ENCODE data around the gene PATE2.

PATE2 gene

DNA sequence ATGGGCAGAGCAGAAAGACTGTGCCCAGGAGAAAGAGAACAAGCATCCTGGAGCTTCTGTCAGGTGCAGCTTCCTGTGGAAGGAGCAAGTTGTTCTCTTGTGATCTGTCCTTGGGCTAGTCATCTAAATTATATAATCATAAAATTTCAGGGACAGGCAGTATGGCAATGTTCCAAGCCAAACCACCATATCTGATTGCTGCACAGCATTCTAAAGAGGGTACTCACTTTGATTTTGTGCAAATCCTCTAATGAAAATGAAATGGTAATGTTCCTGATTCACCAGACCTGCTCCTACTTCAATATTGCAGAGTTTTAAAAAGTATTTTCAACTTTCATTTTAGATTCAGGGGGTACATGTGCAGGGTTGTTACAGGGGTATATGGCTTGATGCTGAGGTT, at the start of gene PATE2:
Gene PATE2, minus strand, starts transcription at position 101 of the 400 bp plus-strand sequence. Its CDS starts 55 bp downstream, at position 46.
- ATAC-seq, result no peak

DNA sequence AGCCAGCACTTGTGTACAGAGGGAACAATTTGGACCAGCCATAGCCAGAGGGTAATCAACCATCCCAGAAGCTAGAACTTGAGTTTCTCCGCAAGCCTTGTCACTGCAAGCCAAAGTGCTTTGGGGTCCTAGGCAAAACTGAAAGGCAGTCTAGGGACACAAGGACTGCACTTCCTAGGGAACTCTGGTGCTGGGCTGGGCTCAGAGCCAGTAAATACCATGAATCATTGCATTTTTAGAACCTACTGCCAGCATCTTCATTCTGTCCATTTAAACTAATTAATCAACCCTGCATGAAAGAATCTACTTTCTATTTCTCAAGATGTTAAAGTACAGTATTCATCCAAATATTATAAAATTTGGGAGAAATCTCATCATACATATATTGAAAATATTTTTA, 29.3 kb upstream of the PATE2 start:
- ATAC-seq (no peak), DNase-seq (no peak)

More for the DNA sequence above, at the start of gene PATE2:
- no peak for DNase-seq

- no peak for DNase-seq
- ATAC-seq, result no peak
Measured at GRCh38 chr11:125802387-125802786, 23.8 kb upstream of the PATE2 start.

DNA sequence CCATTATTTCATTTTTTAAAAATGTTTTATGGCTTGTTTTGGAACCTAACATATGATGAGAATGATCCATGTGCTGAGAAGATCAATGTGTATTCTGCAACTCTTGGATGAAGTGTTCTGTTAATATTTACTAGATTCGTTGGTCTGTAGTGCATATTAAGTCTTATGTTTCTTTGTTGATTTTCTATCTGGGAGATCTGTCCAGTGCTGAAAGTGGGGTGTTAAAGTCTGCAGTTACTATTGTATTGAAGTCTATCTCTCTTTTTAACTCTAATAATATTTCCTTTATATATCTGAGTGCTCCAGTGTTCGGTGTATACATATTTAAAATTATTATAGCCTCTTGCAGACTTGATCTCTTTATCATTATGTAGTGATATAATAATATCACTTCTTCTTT, 21.2 kb upstream of the PATE2 start:
- ATAC-seq (no peak), DNase-seq (no peak)

DNA sequence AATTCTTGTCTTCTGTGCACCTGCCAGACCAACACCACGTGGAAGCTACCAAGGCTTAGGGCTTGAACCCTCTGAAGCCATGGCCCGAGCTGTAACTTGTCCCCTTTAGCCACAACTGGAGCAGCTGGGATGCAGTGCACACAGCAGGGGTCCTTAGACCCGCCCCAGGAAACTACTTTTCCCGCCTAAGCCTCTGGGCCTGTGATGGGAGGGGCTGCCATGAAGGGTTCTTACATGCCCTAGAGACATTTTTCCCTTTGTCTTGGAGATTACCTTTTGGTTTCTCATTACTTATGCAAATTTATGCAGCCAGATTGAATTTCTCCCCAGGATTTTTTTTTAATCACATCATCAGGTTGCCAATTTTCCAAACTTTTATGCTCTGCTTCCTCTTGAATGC, 19.0 kb upstream of the PATE2 start:
- ATAC-seq (no peak), DNase-seq (no peak)

GRCh38 chr11:125790825-125791224, 12.2 kb upstream of the PATE2 start:
- DNase-seq, result no peak
- no peak for ATAC-seq

GRCh38 chr11:125787827-125788226, 9.2 kb upstream of the PATE2 start, which contains the start of gene PATE3:
Gene PATE3 (plus strand): TSS chr11:125788127. CDS start chr11:125788152, 25 bp downstream.
- DNase-seq (no peak), ATAC-seq (no peak)

DNA sequence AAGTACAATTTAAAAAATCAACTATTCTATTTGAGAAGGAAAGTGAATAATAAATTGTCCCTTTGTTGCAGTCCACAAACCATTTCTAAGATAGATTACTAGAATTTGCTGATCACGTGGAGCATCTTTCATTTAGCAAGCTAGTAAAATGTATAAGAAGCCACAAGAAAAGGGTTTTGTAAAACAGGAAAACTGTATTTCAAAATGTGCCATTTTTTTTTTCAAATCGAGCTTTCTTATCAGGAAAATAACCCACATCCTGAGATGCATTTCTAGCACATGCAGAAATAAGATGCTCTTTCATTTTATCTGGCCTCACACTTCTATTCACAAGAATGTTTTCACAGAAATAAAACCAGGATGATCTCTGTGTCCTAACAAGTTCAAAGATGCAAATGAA, 6.0 kb upstream of the PATE2 start:
- no peak for DNase-seq
- ATAC-seq, result no peak

DNA sequence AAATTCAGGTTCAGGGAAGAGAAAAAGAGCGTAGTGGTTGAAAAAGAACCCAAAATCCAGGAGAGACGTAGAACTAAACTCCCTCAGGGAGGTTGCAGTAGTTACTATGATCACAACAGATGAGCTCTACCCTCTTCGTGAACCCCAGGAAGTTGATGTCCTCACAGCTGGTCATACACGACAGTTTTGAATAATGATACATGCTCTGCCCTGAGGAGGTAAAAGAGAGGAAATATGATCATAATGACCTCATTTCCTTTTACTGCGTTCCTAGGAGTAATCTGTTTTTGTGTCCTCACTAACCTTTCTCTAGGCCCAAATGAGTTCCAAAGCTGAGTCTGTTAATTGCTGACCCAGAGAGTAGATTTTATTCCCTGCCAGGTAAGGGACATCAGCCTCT, 1.3 kb downstream of the PATE2 start:
- ATAC-seq, result no peak
- no peak for DNase-seq

GRCh38 chr11:125773516-125773915, 5.1 kb downstream of the PATE2 start:
- DNase-seq (no peak), ATAC-seq (no peak)

DNA sequence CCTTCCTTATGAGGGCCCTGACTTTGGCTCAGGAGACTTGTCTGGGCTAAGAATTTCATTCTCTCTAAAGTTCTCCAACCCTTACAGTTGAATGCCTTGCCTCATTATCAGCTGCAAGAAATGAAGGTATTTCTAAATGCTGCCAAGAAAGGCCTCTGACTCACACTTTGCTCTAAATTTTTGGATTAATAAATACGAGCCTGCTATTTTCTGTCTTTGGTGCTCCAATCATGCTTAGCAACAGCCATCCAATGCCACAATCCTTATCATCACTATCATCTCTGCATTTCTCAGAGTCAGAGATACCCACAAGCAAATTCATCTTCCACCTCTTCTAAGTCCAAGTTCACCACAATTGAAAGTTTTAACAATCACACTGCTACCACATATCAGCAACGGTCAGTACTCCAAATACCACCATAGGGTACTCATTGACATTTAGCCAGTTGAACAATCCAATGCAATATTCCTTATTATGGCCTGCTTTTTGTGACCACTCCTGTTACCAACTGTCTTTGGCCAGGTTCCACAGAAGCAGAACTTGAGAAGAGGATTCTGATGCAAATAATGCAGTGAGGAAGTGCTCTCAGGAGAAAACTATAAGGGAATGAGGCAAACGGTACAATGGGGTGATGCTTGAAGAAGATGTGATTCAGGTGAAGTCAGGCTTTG, 5.7 kb downstream of the PATE2 start:
- ATAC-seq, result no peak

DNA sequence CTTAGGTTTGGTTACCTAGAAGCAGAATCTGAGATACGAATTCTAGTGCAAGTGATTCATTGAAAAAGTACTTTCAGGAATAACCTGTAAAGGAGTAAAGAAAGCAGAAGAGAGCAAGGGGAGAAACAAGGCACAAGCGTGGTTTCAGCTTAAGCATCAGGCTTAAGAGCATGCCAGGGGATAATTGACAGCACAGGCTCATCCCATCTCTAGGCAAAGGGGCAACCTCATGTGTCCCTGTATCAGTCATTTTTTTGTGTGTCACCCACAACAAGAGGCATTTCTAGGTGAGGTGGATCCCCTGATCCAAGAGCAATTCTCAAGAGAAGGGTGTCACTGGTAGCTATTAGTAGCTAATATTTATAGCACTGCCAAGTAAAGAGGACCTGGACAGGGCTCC, 8.0 kb downstream of the PATE2 start:
- DNase-seq (no peak), ATAC-seq (no peak)

More for the DNA sequence above, 5.7 kb downstream of the PATE2 start:
- DNase-seq, result no peak

GRCh38 chr11:125768336-125769046, 10.1 kb downstream of the PATE2 start:
- DNase-seq (no peak), ATAC-seq (no peak)

GRCh38 chr11:125766251-125766650, 12.4 kb downstream of the PATE2 start:
- DNase-seq (no peak), ATAC-seq (no peak)

- ATAC-seq (no peak), DNase-seq (no peak)
Measured at GRCh38 chr11:125763483-125763882, 15.1 kb downstream of the PATE2 start.

DNA sequence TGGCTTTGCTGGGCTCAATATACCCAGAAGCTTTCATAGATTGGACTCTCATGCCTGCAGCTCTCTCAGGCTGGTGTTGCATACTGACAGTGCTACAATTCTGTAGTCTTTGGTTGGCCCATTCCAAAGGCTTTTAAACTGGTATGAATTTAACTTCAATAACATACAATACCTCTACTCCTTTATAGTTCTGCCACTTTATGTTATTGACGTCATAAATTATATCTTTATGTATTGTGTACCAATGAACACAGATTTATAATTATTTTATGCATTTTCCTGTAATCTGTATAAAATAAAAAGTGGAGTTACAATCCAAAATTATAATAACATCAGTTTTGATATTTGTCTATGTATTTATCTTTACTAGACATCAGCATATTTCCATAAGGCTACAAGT, 16.2 kb downstream of the PATE2 start:
- ATAC-seq, result no peak
- no peak for DNase-seq

DNA sequence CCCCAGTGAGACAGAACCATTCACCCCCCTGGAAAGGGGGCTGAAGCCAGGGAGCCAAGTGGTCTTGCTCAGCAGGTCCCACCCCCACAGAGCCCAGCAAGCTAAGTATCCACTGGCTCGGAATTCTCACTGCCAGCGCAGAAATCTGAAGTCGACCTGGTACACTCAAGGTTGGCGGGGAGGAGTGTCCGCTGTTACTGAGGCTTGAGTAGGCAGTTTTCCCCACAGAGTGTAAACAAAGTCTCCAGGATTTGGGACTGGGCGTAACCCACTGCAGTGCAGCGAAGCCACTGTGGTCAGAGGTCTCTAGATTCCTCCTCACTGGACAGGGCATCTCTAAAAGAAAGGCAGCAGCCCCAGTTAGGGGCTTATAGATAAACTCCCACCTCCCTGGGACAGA, 22.6 kb downstream of the PATE2 start:
- DNase-seq (no peak), ATAC-seq (no peak)

DNA sequence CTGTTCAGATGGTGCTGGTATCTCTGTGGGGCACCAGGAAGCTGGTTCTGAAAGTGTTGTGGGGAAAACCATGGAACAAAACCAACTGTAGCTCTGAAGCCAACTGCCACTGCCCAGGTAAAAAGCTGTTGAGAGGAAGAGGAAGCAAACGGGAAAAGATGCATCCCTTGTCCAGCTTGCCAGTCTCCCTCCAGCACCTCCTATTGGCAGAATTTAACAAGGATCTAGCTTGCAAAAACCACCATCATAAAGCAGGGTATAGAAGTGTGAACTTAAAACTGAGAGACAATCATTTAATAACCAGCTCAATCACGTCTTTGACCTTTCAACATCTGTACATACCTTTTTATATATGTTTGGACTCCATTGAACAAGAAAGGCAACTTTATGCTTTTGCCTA, 28.0 kb downstream of the PATE2 start:
- no peak for DNase-seq
- ATAC-seq, result no peak

DNA sequence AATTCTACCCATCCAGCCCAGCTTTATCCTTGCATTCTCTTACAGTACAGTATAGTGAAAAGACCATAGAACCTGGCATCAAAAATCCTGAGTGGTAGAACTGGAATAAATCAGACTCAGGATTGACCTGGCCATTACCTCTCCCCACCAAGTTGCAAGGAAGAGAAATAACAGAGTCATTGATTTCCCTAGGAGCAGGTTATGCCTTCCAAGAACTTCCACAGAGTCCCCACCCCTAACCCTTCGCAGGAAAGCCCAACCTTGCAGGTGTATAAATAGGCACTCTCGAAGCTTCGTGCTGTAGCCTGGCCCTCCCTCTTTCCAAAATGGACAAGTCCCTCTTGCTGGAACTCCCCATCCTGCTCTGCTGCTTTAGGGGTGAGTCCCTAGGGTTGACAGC, 32.6 kb downstream of the PATE2 start, which contains the start of gene PATE1:
Gene PATE1, plus strand, starts transcription at position 301 of the 400 bp plus-strand sequence. Its CDS starts 26 bp downstream, at position 327.
- DNase-seq (no peak), ATAC-seq (no peak)

DNA sequence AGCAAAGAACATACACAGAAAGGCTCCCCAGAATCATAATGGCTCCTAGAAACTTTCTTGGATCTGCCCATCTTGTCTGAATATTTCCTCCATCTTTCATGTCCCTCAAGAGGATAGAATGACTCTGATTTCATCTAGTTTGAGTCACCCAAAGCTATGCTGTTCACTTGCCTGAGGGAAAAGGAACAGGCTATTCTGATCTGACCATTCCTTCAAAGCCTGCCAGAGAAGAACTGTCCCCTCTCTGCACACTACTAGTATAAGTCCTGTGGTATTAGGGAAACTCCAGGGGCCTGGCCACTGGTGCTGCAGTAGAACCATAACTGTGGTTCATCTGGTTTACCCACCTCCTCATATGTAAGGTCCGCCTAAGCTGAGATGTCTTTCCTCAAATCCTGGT, 34.9 kb downstream of the PATE2 start:
- no peak for DNase-seq
- ATAC-seq, result no peak

- DNase-seq, result no peak
- ATAC-seq, result no peak
Measured at GRCh38 chr11:125740617-125741016, 38.0 kb downstream of the PATE2 start.

DNA sequence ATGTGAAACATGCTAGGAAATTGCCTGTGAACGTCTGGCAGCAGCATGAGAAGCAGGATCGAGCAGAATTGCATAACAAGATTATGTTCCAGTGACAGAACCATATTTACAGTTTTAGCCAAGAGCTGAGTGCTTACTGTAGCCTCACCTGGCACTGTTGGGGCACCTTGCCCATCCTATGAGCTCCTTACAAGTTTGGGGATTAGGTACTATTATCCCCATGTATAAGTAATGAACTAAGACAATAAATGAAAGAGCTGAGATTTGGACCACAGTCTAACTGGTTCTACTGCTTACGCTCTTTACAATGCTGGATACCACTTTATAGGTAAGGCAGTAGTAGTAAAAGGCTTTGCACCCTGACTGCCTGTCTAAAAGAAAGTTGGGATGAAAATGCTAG, 49.7 kb downstream of the PATE2 start:
- no peak for DNase-seq
- no peak for ATAC-seq
